WTC11 (cell line): ENCODE measurements around the gene AMOTL1. TPM values are rescaled to one million over a fixed set of nuclear protein-coding genes. Genes with fewer than 3 reads are reported as not detected.

ENCODE experiments used
- ATAC-seq: fragments of 200-7000 bp; cut with Tn5 transposase; 2 replicates; pipeline ENCODE4 v1.10.0; 2021; ENCODE audit warnings: mild to moderate bottlenecking, moderate library complexity
- CTCF ChIA-PET: fragments of 300-600 bp; sonication (Branson Sonifier 250); formaldehyde crosslinking; loops from one replicate; lab custom pipeline; 2021; ENCODE audit warnings: antibody characterized with exemption; lab: Charles Lee
- POLR2A ChIA-PET: fragments of 350-600 bp; sonication (Branson Sonifier 250); formaldehyde crosslinking; loops from one replicate; lab custom pipeline; 2021; ENCODE audit warnings: antibody characterized with exemption; lab: Charles Lee
- DNase-seq: peaks from one replicate; pipeline ENCODE4 v3.0.0; 2021; ENCODE audit warnings: low spot score
- H3K27ac Mint-ChIP-seq: 2 replicates; pipeline ENCODE4 v1.8.0; 2021; ENCODE audit warnings: mixed read lengths
- H3K27me3 Mint-ChIP-seq: 2 replicates; pipeline ENCODE4 v1.8.0; 2021; ENCODE audit warnings: low read depth, mild to moderate bottlenecking, moderate library complexity, mixed read lengths
- H3K36me3 Mint-ChIP-seq: 2 replicates; pipeline ENCODE4 v1.8.0; 2021; ENCODE audit warnings: mixed read lengths
- H3K4me1 Mint-ChIP-seq: 2 replicates; pipeline ENCODE4 v1.8.0; 2022; ENCODE audit warnings: mixed read lengths
- H3K4me3 Mint-ChIP-seq: 2 replicates; pipeline ENCODE4 v1.8.0; 2021; ENCODE audit warnings: mild to moderate bottlenecking, moderate library complexity, mixed read lengths
- H3K9me3 Mint-ChIP-seq: 2 replicates; pipeline ENCODE4 v1.8.0; 2021; ENCODE audit warnings: mixed read lengths
- CBFB ChIP-seq: sonication (generic); formaldehyde crosslinking; IDR thresholded peaks from 2 replicates; pipeline ENCODE4 v1.8.1; 2022; ENCODE audit warnings: mild to moderate bottlenecking, low read depth, missing genetic modification reagents
- GABPB1 ChIP-seq: sonication (generic); formaldehyde crosslinking; IDR thresholded peaks from 2 replicates; pipeline ENCODE4 v1.8.1; 2023; ENCODE audit warnings: mild to moderate bottlenecking, missing genetic modification reagents
- KAT7 ChIP-seq: sonication (generic); formaldehyde crosslinking; IDR thresholded peaks from 2 replicates; pipeline ENCODE4 v1.8.1; 2023; ENCODE audit warnings: missing genetic modification reagents, mild to moderate bottlenecking, borderline replicate concordance
- MXD4 ChIP-seq: fragments of 250-450 bp; sonication (Bioruptor Pico); IDR thresholded peaks from 2 replicates; pipeline ENCODE4 v1.8.0; 2021; ENCODE audit warnings: mild to moderate bottlenecking, moderate library complexity, borderline replicate concordance
- NFATC4 ChIP-seq: fragments of 250-450 bp; sonication (Bioruptor Pico); IDR thresholded peaks from 2 replicates; pipeline ENCODE4 v1.9.0; 2021; ENCODE audit warnings: mild to moderate bottlenecking
- NFE2L1 ChIP-seq: sonication (generic); formaldehyde crosslinking; IDR thresholded peaks from 2 replicates; pipeline ENCODE4 v1.8.1; 2023; ENCODE audit warnings: missing genetic modification reagents
- OVOL2 ChIP-seq: fragments of 250-450 bp; sonication (Bioruptor Pico); IDR thresholded peaks from 2 replicates; pipeline ENCODE4 v1.9.0; 2021; ENCODE audit warnings: mild to moderate bottlenecking, borderline replicate concordance
- TEAD1 ChIP-seq: sonication (generic); formaldehyde crosslinking; IDR thresholded peaks from 2 replicates; pipeline ENCODE4 v1.8.0; 2022; ENCODE audit warnings: mild to moderate bottlenecking, missing genetic modification reagents
- TP53 ChIP-seq: sonication (generic); formaldehyde crosslinking; IDR thresholded peaks from 2 replicates; pipeline ENCODE4 v1.8.1; 2023; ENCODE audit warnings: mild to moderate bottlenecking, missing genetic modification reagents
- ZNF263 ChIP-seq: sonication (generic); formaldehyde crosslinking; IDR thresholded peaks from 2 replicates; pipeline ENCODE4 v1.8.1; 2022; ENCODE audit warnings: low read depth, mild to moderate bottlenecking, moderate library complexity, missing genetic modification reagents
- ZNF317 ChIP-seq: sonication (generic); formaldehyde crosslinking; IDR thresholded peaks from 2 replicates; pipeline ENCODE4 v1.8.1; 2023; ENCODE audit warnings: low read depth, mild to moderate bottlenecking, moderate library complexity, missing genetic modification reagents, borderline replicate concordance
- ZNF671 ChIP-seq: fragments of 250-450 bp; sonication (Bioruptor Pico); IDR thresholded peaks from 2 replicates; pipeline ENCODE4 v1.8.0; 2021; ENCODE audit warnings: mild to moderate bottlenecking
- total RNA-seq: library from RNA; stranded (reverse); gene quantifications from 3 replicates; pipeline ENCODE4 v1.2.3, GENCODE V29; 2021
- TF ChIP-seq, protein P1 (sequence below): fragments of 250-450 bp; sonication (Bioruptor Pico); IDR thresholded peaks from 2 replicates; pipeline ENCODE4 v1.8.0; 2021; ENCODE audit warnings: mild to moderate bottlenecking
- TF ChIP-seq, protein P2 (sequence below): fragments of 250-450 bp; sonication (Bioruptor Pico); IDR thresholded peaks from 2 replicates; pipeline ENCODE4 v2.1.2; 2022; ENCODE audit warnings: mild to moderate bottlenecking, moderate library complexity
- TF ChIP-seq, protein P3 (sequence below): sonication (generic); formaldehyde crosslinking; IDR thresholded peaks from 2 replicates; pipeline ENCODE4 v1.8.1; 2022; ENCODE audit warnings: missing genetic modification reagents, borderline replicate concordance
- TF ChIP-seq, protein P4 (sequence below): sonication (generic); formaldehyde crosslinking; conservative IDR thresholded peaks from 2 replicates; pipeline ENCODE4 v1.8.1; 2023; ENCODE audit warnings: mild to moderate bottlenecking, low read depth, missing genetic modification reagents, moderate library complexity
- TF ChIP-seq, protein P5 (sequence below): sonication (generic); formaldehyde crosslinking; IDR thresholded peaks from 2 replicates; pipeline ENCODE4 v1.8.1; 2022; ENCODE audit warnings: mild to moderate bottlenecking, missing genetic modification reagents, moderate library complexity, borderline replicate concordance
- TF ChIP-seq, protein P6 (sequence below): sonication (generic); formaldehyde crosslinking; conservative IDR thresholded peaks from 2 replicates; pipeline ENCODE4 v1.8.1; 2022; ENCODE audit warnings: mild to moderate bottlenecking, missing genetic modification reagents
- TF ChIP-seq, protein P7 (sequence below): sonication (generic); formaldehyde crosslinking; IDR thresholded peaks from 2 replicates; pipeline ENCODE4 v1.8.0; 2023; ENCODE audit warnings: mild to moderate bottlenecking, missing genetic modification reagents
- TF ChIP-seq, protein P8 (sequence below): sonication (generic); formaldehyde crosslinking; IDR thresholded peaks from 2 replicates; pipeline ENCODE4 v1.8.0; 2022; ENCODE audit warnings: mild to moderate bottlenecking, missing genetic modification reagents

Gene AMOTL1
- total RNA-seq, 1 experiment from 2014 or later: 39.8 TPM

DNA sequence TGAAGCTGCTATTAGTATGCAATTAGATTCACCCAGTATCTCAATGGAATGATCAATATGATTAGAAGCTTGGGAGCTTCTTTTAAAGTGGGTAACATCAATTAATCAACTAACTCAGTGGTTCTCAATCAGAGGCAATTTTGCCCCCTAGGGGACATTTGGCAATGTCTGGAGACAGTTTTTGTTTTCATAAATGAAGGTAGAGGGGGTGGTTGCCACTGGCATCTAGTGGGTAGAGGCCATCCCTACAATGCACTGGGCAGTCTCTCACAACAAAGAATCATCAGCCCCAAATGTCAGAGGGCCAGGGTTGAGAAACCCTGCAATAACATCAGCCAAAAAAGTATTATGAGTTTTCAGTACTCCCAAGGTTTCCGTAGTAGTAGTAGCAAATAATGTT is 5.9 kb upstream of the AMOTL1 start (continued):
- TF ChIP-seq, protein P1, sequence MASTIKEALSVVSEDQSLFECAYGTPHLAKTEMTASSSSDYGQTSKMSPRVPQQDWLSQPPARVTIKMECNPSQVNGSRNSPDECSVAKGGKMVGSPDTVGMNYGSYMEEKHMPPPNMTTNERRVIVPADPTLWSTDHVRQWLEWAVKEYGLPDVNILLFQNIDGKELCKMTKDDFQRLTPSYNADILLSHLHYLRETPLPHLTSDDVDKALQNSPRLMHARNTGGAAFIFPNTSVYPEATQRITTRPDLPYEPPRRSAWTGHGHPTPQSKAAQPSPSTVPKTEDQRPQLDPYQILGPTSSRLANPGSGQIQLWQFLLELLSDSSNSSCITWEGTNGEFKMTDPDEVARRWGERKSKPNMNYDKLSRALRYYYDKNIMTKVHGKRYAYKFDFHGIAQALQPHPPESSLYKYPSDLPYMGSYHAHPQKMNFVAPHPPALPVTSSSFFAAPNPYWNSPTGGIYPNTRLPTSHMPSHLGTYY (CRISPR knock-in tag): no peak
- TF ChIP-seq, protein P2, sequence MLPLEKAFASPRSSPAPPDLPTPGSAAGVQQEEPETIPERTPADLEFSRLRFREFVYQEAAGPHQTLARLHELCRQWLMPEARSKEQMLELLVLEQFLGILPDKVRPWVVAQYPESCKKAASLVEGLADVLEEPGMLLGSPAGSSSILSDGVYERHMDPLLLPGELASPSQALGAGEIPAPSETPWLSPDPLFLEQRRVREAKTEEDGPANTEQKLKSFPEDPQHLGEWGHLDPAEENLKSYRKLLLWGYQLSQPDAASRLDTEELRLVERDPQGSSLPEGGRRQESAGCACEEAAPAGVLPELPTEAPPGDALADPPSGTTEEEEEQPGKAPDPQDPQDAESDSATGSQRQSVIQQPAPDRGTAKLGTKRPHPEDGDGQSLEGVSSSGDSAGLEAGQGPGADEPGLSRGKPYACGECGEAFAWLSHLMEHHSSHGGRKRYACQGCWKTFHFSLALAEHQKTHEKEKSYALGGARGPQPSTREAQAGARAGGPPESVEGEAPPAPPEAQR: no peak
- TF ChIP-seq, protein P3, sequence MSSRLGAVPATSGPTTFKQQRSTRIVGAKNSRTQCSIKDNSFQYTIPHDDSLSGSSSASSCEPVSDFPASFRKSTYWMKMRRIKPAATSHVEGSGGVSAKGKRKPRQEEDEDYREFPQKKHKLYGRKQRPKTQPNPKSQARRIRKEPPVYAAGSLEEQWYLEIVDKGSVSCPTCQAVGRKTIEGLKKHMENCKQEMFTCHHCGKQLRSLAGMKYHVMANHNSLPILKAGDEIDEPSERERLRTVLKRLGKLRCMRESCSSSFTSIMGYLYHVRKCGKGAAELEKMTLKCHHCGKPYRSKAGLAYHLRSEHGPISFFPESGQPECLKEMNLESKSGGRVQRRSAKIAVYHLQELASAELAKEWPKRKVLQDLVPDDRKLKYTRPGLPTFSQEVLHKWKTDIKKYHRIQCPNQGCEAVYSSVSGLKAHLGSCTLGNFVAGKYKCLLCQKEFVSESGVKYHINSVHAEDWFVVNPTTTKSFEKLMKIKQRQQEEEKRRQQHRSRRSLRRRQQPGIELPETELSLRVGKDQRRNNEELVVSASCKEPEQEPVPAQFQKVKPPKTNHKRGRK (CRISPR knock-in tag): no peak
- TF ChIP-seq, protein P4, sequence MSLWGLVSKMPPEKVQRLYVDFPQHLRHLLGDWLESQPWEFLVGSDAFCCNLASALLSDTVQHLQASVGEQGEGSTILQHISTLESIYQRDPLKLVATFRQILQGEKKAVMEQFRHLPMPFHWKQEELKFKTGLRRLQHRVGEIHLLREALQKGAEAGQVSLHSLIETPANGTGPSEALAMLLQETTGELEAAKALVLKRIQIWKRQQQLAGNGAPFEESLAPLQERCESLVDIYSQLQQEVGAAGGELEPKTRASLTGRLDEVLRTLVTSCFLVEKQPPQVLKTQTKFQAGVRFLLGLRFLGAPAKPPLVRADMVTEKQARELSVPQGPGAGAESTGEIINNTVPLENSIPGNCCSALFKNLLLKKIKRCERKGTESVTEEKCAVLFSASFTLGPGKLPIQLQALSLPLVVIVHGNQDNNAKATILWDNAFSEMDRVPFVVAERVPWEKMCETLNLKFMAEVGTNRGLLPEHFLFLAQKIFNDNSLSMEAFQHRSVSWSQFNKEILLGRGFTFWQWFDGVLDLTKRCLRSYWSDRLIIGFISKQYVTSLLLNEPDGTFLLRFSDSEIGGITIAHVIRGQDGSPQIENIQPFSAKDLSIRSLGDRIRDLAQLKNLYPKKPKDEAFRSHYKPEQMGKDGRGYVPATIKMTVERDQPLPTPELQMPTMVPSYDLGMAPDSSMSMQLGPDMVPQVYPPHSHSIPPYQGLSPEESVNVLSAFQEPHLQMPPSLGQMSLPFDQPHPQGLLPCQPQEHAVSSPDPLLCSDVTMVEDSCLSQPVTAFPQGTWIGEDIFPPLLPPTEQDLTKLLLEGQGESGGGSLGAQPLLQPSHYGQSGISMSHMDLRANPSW: no peak
- no peak for TF ChIP-seq ZNF317 (CRISPR knock-in tag)
- TF ChIP-seq, protein P5, sequence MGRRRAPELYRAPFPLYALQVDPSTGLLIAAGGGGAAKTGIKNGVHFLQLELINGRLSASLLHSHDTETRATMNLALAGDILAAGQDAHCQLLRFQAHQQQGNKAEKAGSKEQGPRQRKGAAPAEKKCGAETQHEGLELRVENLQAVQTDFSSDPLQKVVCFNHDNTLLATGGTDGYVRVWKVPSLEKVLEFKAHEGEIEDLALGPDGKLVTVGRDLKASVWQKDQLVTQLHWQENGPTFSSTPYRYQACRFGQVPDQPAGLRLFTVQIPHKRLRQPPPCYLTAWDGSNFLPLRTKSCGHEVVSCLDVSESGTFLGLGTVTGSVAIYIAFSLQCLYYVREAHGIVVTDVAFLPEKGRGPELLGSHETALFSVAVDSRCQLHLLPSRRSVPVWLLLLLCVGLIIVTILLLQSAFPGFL (CRISPR knock-in tag): no peak
- no peak for TF ChIP-seq OVOL2 (CRISPR knock-in tag)

DNA sequence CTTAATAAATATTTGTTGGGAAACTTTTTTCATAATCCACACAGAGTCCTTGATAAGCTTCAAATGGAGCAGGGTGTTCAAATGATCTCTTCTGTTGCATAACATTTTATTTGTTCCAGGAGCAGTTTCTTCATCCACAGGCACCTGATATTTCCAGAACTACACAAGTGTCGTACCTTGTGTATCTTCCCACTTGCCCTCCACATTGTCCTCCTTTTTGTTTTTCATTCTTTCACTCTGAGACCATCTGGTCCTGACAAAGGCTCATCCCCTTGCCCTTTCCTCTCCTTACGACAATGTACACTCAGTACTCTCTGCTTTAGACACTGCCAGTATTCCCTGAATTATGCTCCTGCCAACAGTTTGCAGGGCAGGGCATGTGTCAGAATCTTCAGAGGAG is 5.2 kb upstream of the AMOTL1 start:
- H3K27me3 Mint-ChIP-seq: peaks cover 19% of the 10 kb centered on the region
- DNase-seq (no peak), ATAC-seq (no peak)
- ChIA-PET CTCF (interaction anchor here (1.4 to 1.6 kb wide), 2 partner anchors 22 to 140 kb away, joined by 11 to 13 read pairs; no protein-coding TSS in a partner anchor), POLR2A (no interaction called here)
- peaks cover 30% of the 10 kb centered on the region for H3K4me1 Mint-ChIP-seq
- TF ChIP-seq KAT7 (CRISPR knock-in tag) (no peak), TP53 (CRISPR knock-in tag) (no peak), NFE2L1 (CRISPR knock-in tag) (no peak)
- H3K4me3 Mint-ChIP-seq: no peak overlapping the region
- H3K36me3 Mint-ChIP-seq: no peaks in the 10 kb centered on the region
- H3K27ac Mint-ChIP-seq: no peak overlapping the region
- no peaks in the 10 kb centered on the region for H3K9me3 Mint-ChIP-seq

DNA sequence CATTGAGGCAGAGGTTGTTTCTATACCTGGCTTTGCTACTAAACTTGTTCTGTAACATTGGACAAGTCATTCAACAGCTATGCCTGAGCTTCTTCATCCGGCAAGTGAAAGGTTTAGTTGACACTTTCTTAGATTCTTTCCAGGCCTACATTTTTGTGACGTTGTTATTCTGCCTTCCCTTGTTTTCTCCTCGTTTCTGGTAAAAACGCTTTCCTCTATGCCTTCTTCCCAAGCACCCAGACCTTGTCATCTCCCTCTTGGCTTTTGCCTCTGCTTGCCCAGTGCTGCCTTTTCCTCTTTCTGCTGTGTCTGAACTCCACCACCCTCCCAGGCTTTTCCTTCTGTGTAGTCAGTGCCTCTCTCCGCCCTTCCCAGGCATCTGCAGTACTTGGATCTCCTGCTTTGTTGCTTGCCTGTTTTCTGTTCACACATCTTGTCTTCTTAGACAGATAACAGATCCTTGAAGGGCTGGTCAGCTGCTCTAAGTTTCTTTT is 1.4 kb upstream of the AMOTL1 start:
- ATAC-seq (no peak), DNase-seq (no peak)
- H3K9me3 Mint-ChIP-seq: no peaks in the 10 kb centered on the region
- H3K27me3 Mint-ChIP-seq: peaks cover 33% of the 10 kb centered on the region
- peaks cover 44% of the 10 kb centered on the region for H3K4me1 Mint-ChIP-seq
- H3K36me3 Mint-ChIP-seq: no peaks in the 10 kb centered on the region; the same call in 1 of the 2 replicates
- CTCF ChIA-PET: interaction anchor here (1.0 kb wide), 1 partner anchor 119 kb away, joined by 3 read pairs; no protein-coding TSS in a partner anchor
- no peak overlapping the region for H3K27ac Mint-ChIP-seq
- H3K4me3 Mint-ChIP-seq: no peak overlapping the region
- POLR2A ChIA-PET: no interaction called here
- TF ChIP-seq ZNF263 (CRISPR knock-in tag) (no peak), ZNF671 (CRISPR knock-in tag) (no peak), NFATC4 (no peak), CBFB (CRISPR knock-in tag) (no peak), TEAD1 (no peak), GABPB1 (no peak), MXD4 (CRISPR knock-in tag) (no peak)
- TF ChIP-seq, protein P6, sequence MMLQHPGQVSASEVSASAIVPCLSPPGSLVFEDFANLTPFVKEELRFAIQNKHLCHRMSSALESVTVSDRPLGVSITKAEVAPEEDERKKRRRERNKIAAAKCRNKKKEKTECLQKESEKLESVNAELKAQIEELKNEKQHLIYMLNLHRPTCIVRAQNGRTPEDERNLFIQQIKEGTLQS: no peak
- TF ChIP-seq, protein P7, sequence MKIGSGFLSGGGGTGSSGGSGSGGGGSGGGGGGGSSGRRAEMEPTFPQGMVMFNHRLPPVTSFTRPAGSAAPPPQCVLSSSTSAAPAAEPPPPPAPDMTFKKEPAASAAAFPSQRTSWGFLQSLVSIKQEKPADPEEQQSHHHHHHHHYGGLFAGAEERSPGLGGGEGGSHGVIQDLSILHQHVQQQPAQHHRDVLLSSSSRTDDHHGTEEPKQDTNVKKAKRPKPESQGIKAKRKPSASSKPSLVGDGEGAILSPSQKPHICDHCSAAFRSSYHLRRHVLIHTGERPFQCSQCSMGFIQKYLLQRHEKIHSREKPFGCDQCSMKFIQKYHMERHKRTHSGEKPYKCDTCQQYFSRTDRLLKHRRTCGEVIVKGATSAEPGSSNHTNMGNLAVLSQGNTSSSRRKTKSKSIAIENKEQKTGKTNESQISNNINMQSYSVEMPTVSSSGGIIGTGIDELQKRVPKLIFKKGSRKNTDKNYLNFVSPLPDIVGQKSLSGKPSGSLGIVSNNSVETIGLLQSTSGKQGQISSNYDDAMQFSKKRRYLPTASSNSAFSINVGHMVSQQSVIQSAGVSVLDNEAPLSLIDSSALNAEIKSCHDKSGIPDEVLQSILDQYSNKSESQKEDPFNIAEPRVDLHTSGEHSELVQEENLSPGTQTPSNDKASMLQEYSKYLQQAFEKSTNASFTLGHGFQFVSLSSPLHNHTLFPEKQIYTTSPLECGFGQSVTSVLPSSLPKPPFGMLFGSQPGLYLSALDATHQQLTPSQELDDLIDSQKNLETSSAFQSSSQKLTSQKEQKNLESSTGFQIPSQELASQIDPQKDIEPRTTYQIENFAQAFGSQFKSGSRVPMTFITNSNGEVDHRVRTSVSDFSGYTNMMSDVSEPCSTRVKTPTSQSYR: no peak
- TF ChIP-seq, protein P8, sequence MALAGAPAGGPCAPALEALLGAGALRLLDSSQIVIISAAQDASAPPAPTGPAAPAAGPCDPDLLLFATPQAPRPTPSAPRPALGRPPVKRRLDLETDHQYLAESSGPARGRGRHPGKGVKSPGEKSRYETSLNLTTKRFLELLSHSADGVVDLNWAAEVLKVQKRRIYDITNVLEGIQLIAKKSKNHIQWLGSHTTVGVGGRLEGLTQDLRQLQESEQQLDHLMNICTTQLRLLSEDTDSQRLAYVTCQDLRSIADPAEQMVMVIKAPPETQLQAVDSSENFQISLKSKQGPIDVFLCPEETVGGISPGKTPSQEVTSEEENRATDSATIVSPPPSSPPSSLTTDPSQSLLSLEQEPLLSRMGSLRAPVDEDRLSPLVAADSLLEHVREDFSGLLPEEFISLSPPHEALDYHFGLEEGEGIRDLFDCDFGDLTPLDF (CRISPR knock-in tag): no peak
